SK-N-SH treated with all-trans-retinoic acid at 6 μM for 48 hours (cell line): ENCODE results near the gene DPYD.

Experiments used
- BACH2 ChIP-seq: fragments of 250-450 bp; sonication (Bioruptor Pico); IDR thresholded peaks from 2 replicates; pipeline ENCODE4 v1.9.0; 2021; ENCODE audit warnings: mild to moderate bottlenecking, borderline replicate concordance
- CSRNP3 ChIP-seq: fragments of 250-450 bp; sonication (Bioruptor Pico); IDR thresholded peaks from 2 replicates; pipeline ENCODE4 v1.5.1; 2021; ENCODE audit warnings: mild to moderate bottlenecking, moderate library complexity
- TOX ChIP-seq: fragments of 250-450 bp; sonication (Bioruptor Pico); IDR thresholded peaks from 2 replicates; pipeline ENCODE4 v1.8.0; 2021; ENCODE audit warnings: mild to moderate bottlenecking, moderate library complexity, borderline replicate concordance
- ZNF70 ChIP-seq: fragments of 450-650 bp; formaldehyde crosslinking; IDR thresholded peaks from 2 replicates; pipeline ENCODE4 v1.5.0; 2020; ENCODE audit warnings: mild to moderate bottlenecking, moderate library complexity

GRCh38 chr1:97365026-97365425 lies 555.8 kb downstream of the DPYD start:
- TF ChIP-seq BACH2 (CRISPR knock-in tag): no peak
- no peak for TF ChIP-seq TOX (CRISPR knock-in tag)
- no peak for TF ChIP-seq CSRNP3
- TF ChIP-seq ZNF70: no peak
